ENCODE results near the gene MRPL40.

The MRPL40 gene

GRCh38 chr22:19397734-19398104 is 34.6 kb upstream of the MRPL40 start:
- no peak overlapping the region for H3K4me2 ChIP-seq (ENCODE audit: low read length)
- H3K4me3 ChIP-seq (ENCODE audit: low read length) = no peak overlapping the region
- H3K9ac ChIP-seq (ENCODE audit: low read depth, low read length) = no peak overlapping the region
- H3K4me1 ChIP-seq (ENCODE audit: control insufficient read depth, insufficient read depth, low read length) = no peaks in the 10 kb centered on the region
- no peaks in the 10 kb centered on the region for H3K27me3 ChIP-seq (ENCODE audit: control insufficient read depth, insufficient read depth, low read length)
- peaks cover 70% of the 10 kb centered on the region for H3K36me3 ChIP-seq (ENCODE audit: insufficient read depth, low read length)
- no peaks in the 10 kb centered on the region for H3K9me3 ChIP-seq (replicated peaks; ENCODE audit: low read length)

- Histone ChIP-seq H3K27me3 (ENCODE audit: control insufficient read depth, insufficient read depth, low read length) (no peaks in the 10 kb centered on the region), H3K36me3 (ENCODE audit: insufficient read depth, low read length) (peaks cover 67% of the 10 kb centered on the region), H3K9ac (ENCODE audit: low read depth, low read length) (no peak overlapping the region), H3K4me3 (ENCODE audit: low read length) (no peak overlapping the region), H3K9me3 (replicated peaks; ENCODE audit: low read length) (no peaks in the 10 kb centered on the region), H3K4me2 (ENCODE audit: low read length) (no peak overlapping the region), H3K4me1 (ENCODE audit: control insufficient read depth, insufficient read depth, low read length) (peaks cover 3% of the 10 kb centered on the region)
These were observed 34.1 kb upstream of the MRPL40 start for GRCh38 chr22:19398206-19398605.

GRCh38 chr22:19398652-19399051 is 33.7 kb upstream of the MRPL40 start:
- Histone ChIP-seq H3K4me3 (ENCODE audit: low read length) (no peak overlapping the region), H3K9me3 (replicated peaks; ENCODE audit: low read length) (no peaks in the 10 kb centered on the region), H3K36me3 (ENCODE audit: insufficient read depth, low read length) (peaks cover 65% of the 10 kb centered on the region), H3K4me2 (ENCODE audit: low read length) (no peak overlapping the region), H3K9ac (ENCODE audit: low read depth, low read length) (no peak overlapping the region), H3K27me3 (ENCODE audit: control insufficient read depth, insufficient read depth, low read length) (no peaks in the 10 kb centered on the region), H3K4me1 (ENCODE audit: control insufficient read depth, insufficient read depth, low read length) (peaks cover 7% of the 10 kb centered on the region)

- H3K4me2 ChIP-seq (ENCODE audit: low read length) = no peak overlapping the region
- H3K4me3 ChIP-seq (ENCODE audit: low read length) = no peak overlapping the region
- H3K9ac ChIP-seq (ENCODE audit: low read depth, low read length) = no peak overlapping the region
- peaks cover 7% of the 10 kb centered on the region for H3K4me1 ChIP-seq (ENCODE audit: control insufficient read depth, insufficient read depth, low read length)
- H3K27me3 ChIP-seq (ENCODE audit: control insufficient read depth, insufficient read depth, low read length) = no peaks in the 10 kb centered on the region
- H3K9me3 ChIP-seq (replicated peaks; ENCODE audit: low read length) = no peaks in the 10 kb centered on the region
- H3K36me3 ChIP-seq (ENCODE audit: insufficient read depth, low read length) = peaks cover 53% of the 10 kb centered on the region
These were observed 31.5 kb upstream of the MRPL40 start for GRCh38 chr22:19400881-19401280.

GRCh38 chr22:19401483-19401882 is 30.9 kb upstream of the MRPL40 start:
- H3K4me2 ChIP-seq (ENCODE audit: low read length) = no peak overlapping the region
- no peak overlapping the region for H3K4me3 ChIP-seq (ENCODE audit: low read length)
- H3K4me1 ChIP-seq (ENCODE audit: control insufficient read depth, insufficient read depth, low read length) = peaks cover 7% of the 10 kb centered on the region
- no peak overlapping the region for H3K9ac ChIP-seq (ENCODE audit: low read depth, low read length)
- peaks cover 56% of the 10 kb centered on the region for H3K36me3 ChIP-seq (ENCODE audit: insufficient read depth, low read length)
- H3K27me3 ChIP-seq (ENCODE audit: control insufficient read depth, insufficient read depth, low read length) = no peaks in the 10 kb centered on the region
- no peaks in the 10 kb centered on the region for H3K9me3 ChIP-seq (replicated peaks; ENCODE audit: low read length)

- H3K4me2 ChIP-seq (ENCODE audit: low read length) = no peak overlapping the region
- H3K9me3 ChIP-seq (replicated peaks; ENCODE audit: low read length) = no peaks in the 10 kb centered on the region
- no peak overlapping the region for H3K9ac ChIP-seq (ENCODE audit: low read depth, low read length)
- H3K4me1 ChIP-seq (ENCODE audit: control insufficient read depth, insufficient read depth, low read length) = peaks cover 7% of the 10 kb centered on the region
- no peaks in the 10 kb centered on the region for H3K27me3 ChIP-seq (ENCODE audit: control insufficient read depth, insufficient read depth, low read length)
- H3K36me3 ChIP-seq (ENCODE audit: insufficient read depth, low read length) = peaks cover 53% of the 10 kb centered on the region
- no peak overlapping the region for H3K4me3 ChIP-seq (ENCODE audit: low read length)
These were observed 29.6 kb upstream of the MRPL40 start for GRCh38 chr22:19402642-19403191.

GRCh38 chr22:19404676-19405075 is 27.7 kb upstream of the MRPL40 start:
- Histone ChIP-seq H3K9ac (ENCODE audit: low read depth, low read length) (no peak overlapping the region), H3K36me3 (ENCODE audit: insufficient read depth, low read length) (peaks cover 64% of the 10 kb centered on the region), H3K4me2 (ENCODE audit: low read length) (no peak overlapping the region), H3K27me3 (ENCODE audit: control insufficient read depth, insufficient read depth, low read length) (no peaks in the 10 kb centered on the region), H3K9me3 (replicated peaks; ENCODE audit: low read length) (no peaks in the 10 kb centered on the region), H3K4me1 (ENCODE audit: control insufficient read depth, insufficient read depth, low read length) (peaks cover 7% of the 10 kb centered on the region), H3K4me3 (ENCODE audit: low read length) (no peak overlapping the region)

GRCh38 chr22:19405133-19405532 is 27.2 kb upstream of the MRPL40 start:
- peaks cover 7% of the 10 kb centered on the region for H3K4me1 ChIP-seq (ENCODE audit: control insufficient read depth, insufficient read depth, low read length)

GRCh38 chr22:19405652-19406051 is 26.7 kb upstream of the MRPL40 start:
- Histone ChIP-seq H3K9ac (ENCODE audit: low read depth, low read length) (no peak overlapping the region), H3K9me3 (replicated peaks; ENCODE audit: low read length) (no peaks in the 10 kb centered on the region), H3K4me2 (ENCODE audit: low read length) (no peak overlapping the region), H3K4me3 (ENCODE audit: low read length) (no peak overlapping the region), H3K36me3 (ENCODE audit: insufficient read depth, low read length) (peaks cover 59% of the 10 kb centered on the region), H3K27me3 (ENCODE audit: control insufficient read depth, insufficient read depth, low read length) (no peaks in the 10 kb centered on the region), H3K4me1 (ENCODE audit: control insufficient read depth, insufficient read depth, low read length) (peaks cover 7% of the 10 kb centered on the region)

More at GRCh38 chr22:19405133-19405532, 27.2 kb upstream of the MRPL40 start:
- Histone ChIP-seq H3K27me3 (ENCODE audit: control insufficient read depth, insufficient read depth, low read length) (no peaks in the 10 kb centered on the region), H3K4me2 (ENCODE audit: low read length) (no peak overlapping the region), H3K36me3 (ENCODE audit: insufficient read depth, low read length) (peaks cover 64% of the 10 kb centered on the region), H3K4me3 (ENCODE audit: low read length) (no peak overlapping the region), H3K9me3 (replicated peaks; ENCODE audit: low read length) (no peaks in the 10 kb centered on the region), H3K9ac (ENCODE audit: low read depth, low read length) (no peak overlapping the region)

GRCh38 chr22:19406281-19406811 is 26.0 kb upstream of the MRPL40 start:
- H3K36me3 ChIP-seq (ENCODE audit: insufficient read depth, low read length) = peaks cover 54% of the 10 kb centered on the region
- no peaks in the 10 kb centered on the region for H3K27me3 ChIP-seq (ENCODE audit: control insufficient read depth, insufficient read depth, low read length)
- no peak overlapping the region for H3K9ac ChIP-seq (ENCODE audit: low read depth, low read length)
- peaks cover 7% of the 10 kb centered on the region for H3K4me1 ChIP-seq (ENCODE audit: control insufficient read depth, insufficient read depth, low read length)
- H3K4me2 ChIP-seq (ENCODE audit: low read length) = no peak overlapping the region
- H3K9me3 ChIP-seq (replicated peaks; ENCODE audit: low read length) = no peaks in the 10 kb centered on the region
- no peak overlapping the region for H3K4me3 ChIP-seq (ENCODE audit: low read length)

GRCh38 chr22:19406846-19407245 is 25.5 kb upstream of the MRPL40 start:
- peaks cover 7% of the 10 kb centered on the region for H3K4me1 ChIP-seq (ENCODE audit: control insufficient read depth, insufficient read depth, low read length)
- H3K9ac ChIP-seq (ENCODE audit: low read depth, low read length) = no peak overlapping the region
- peaks cover 49% of the 10 kb centered on the region for H3K36me3 ChIP-seq (ENCODE audit: insufficient read depth, low read length)
- H3K9me3 ChIP-seq (replicated peaks; ENCODE audit: low read length) = no peaks in the 10 kb centered on the region
- H3K27me3 ChIP-seq (ENCODE audit: control insufficient read depth, insufficient read depth, low read length) = no peaks in the 10 kb centered on the region
- no peak overlapping the region for H3K4me3 ChIP-seq (ENCODE audit: low read length)
- H3K4me2 ChIP-seq (ENCODE audit: low read length) = no peak overlapping the region

Measured in skeletal muscle satellite cell (primary cell).